Measurements from ENCODE around the gene HBZ. TPM values are rescaled to one million over a fixed set of nuclear protein-coding genes. Genes with fewer than 3 reads are reported as not detected.
"Not testable (repeated sequence)": the region's sequence is repeated elsewhere in the genome, so short reads cannot be mapped to it uniquely, and the experiment has no call there.

HBZ gene
- total RNA-seq, 1 donor from 2014 or later, result not detected

DNA sequence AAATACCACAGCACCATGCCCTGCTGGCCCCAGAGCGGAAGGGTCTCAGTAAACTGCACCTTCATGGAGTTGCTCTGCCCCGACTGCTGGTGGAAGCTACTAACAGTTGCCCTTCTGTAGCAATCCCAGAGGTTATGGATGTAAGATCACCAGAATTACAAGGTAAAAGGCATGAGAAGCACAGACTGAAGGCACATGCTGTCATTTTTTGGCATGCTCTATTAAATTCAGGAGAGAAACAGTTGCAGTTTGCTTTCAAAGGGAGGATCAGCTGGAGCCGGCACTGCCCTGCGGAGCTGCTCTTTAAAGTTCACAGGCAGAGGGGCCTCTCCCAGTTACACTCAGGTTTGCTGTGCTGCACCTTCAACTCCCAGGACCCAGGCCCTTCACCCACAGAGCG is 33.1 kb upstream of the HBZ start:
- Histone ChIP-seq H3K4me1 (no peaks in the 10 kb centered on the region), H3K36me3 (peaks cover 36% of the 10 kb centered on the region), H3K4me3 (no peak overlapping the region), H3K9me3 (no peaks in the 10 kb centered on the region), H3K27ac (no peak overlapping the region), H3K27me3 (ENCODE audit: low read depth) (no peaks in the 10 kb centered on the region)
- DNase-seq (no peak), ATAC-seq (no peak)
- intact Hi-C loops (cut with DNase I), result no loop called here
- TF ChIP-seq, protein P1, sequence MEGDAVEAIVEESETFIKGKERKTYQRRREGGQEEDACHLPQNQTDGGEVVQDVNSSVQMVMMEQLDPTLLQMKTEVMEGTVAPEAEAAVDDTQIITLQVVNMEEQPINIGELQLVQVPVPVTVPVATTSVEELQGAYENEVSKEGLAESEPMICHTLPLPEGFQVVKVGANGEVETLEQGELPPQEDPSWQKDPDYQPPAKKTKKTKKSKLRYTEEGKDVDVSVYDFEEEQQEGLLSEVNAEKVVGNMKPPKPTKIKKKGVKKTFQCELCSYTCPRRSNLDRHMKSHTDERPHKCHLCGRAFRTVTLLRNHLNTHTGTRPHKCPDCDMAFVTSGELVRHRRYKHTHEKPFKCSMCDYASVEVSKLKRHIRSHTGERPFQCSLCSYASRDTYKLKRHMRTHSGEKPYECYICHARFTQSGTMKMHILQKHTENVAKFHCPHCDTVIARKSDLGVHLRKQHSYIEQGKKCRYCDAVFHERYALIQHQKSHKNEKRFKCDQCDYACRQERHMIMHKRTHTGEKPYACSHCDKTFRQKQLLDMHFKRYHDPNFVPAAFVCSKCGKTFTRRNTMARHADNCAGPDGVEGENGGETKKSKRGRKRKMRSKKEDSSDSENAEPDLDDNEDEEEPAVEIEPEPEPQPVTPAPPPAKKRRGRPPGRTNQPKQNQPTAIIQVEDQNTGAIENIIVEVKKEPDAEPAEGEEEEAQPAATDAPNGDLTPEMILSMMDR (IDR thresholded peaks at IDR 0.05), result no peak

DNA sequence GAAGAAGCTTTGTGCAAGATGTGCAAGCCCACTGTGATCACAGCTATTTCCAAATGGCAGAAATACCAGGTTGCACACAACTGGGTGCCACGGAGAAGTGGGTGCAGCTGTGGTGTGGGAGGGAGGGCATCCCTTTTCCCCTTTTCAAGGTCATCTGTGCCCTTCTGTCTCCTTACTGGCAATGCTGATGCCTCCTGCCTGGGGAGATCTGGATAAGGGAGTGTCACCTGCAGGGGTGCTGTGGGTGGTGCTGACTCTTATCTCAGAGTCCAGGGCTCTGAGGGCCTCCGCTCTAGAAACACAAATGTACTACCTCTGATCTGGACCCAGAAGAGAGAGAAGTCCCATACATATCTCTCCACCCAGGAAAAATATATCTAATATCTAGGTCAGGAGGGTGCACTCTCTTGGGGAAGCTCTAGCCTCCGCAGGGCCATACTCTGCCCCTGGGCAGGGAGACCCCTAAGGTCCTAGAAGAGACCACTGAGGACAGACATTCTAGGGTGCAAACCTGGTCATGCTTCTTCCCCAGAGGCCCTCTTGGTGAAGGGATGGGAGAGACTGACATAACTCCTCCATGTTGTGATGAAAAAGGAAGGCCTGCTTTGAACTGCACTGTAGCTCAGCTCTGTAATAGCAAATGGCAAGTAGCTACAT is 32.5 kb upstream of the HBZ start:
- no peak for DNase-seq
- Histone ChIP-seq H3K27ac (no peak overlapping the region), H3K4me1 (no peaks in the 10 kb centered on the region), H3K27me3 (ENCODE audit: low read depth) (no peaks in the 10 kb centered on the region), H3K4me3 (no peak overlapping the region), H3K36me3 (peaks cover 35% of the 10 kb centered on the region), H3K9me3 (no peaks in the 10 kb centered on the region)
- TF ChIP-seq, protein P1 (IDR thresholded peaks at IDR 0.05), result no peak
- no peak for ATAC-seq
- intact Hi-C loops (cut with DNase I), result no loop called here

- ATAC-seq (no peak), DNase-seq (no peak)
- H3K36me3 ChIP-seq, result peaks cover 33% of the 10 kb centered on the region
- H3K27me3 ChIP-seq (ENCODE audit: low read depth), result no peaks in the 10 kb centered on the region
- H3K9me3 ChIP-seq, result no peaks in the 10 kb centered on the region
- intact Hi-C loops (cut with DNase I), result no loop called here
- TF ChIP-seq, protein P1 (IDR thresholded peaks at IDR 0.05), result no peak
- no peak overlapping the region for H3K27ac ChIP-seq
- no peak overlapping the region for H3K4me3 ChIP-seq
- no peaks in the 10 kb centered on the region for H3K4me1 ChIP-seq
Observed at GRCh38 chr16:120756-121155, 31.7 kb upstream of the HBZ start.

DNA sequence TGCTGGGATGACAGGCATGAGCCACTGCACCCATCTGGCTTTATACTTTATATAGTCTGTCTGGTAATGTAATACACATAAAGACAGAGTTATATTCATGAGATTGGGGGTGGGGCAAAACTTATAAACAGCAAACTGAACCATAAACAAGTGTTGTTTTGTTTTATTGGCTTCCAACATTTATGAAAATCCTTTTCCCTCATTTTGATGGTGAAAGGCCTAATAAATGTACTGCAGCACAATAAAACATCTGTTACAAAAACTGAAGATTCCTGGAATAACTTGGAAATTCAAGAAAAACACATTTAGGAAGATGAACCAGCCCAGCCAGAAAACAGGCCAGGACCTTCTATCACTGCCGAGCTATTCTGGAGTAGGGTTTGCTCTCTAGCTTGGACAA is 30.1 kb upstream of the HBZ start:
- Histone ChIP-seq H3K27me3 (ENCODE audit: low read depth) (no peaks in the 10 kb centered on the region), H3K4me1 (no peaks in the 10 kb centered on the region), H3K36me3 (peaks cover 24% of the 10 kb centered on the region), H3K4me3 (no peak overlapping the region), H3K9me3 (no peaks in the 10 kb centered on the region), H3K27ac (no peak overlapping the region)
- intact Hi-C loops (cut with DNase I), result no loop called here
- ATAC-seq, result no peak
- DNase-seq, result no peak
- TF ChIP-seq, protein P1 (IDR thresholded peaks at IDR 0.05), result no peak

- DNase-seq; H3K4me1 ChIP-seq; ATAC-seq; H3K9me3 ChIP-seq; H3K4me3 ChIP-seq; intact Hi-C loops (cut with DNase I); H3K27ac ChIP-seq; H3K27me3 ChIP-seq (ENCODE audit: low read depth): not testable (repeated sequence)
- H3K36me3 ChIP-seq, result peaks cover 22% of the 10 kb centered on the region
Observed at GRCh38 chr16:123558-124350, 28.7 kb upstream of the HBZ start.

DNA sequence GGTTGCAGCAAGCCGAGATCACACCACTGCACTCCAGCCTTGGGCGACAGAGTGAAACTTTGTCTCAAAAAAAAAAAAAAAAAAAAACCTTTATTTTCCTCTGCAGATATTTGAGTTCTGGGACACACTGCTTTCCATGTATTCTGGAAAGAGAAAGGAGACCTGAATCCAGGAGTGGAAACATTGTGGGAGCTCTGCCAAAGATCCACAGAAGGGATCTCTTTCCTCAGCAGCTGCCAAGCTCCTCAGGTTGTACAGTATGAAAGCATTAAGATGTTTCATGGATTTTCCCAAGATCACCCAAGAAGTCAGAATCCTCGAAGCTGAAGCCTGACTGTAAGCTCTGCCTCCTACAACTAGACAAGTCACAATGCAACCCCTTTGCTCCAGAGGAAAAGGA is 27.4 kb upstream of the HBZ start:
- Histone ChIP-seq H3K36me3 (peaks cover 22% of the 10 kb centered on the region), H3K4me1 (no peaks in the 10 kb centered on the region), H3K9me3 (no peaks in the 10 kb centered on the region), H3K27me3 (ENCODE audit: low read depth) (no peaks in the 10 kb centered on the region), H3K4me3 (no peak overlapping the region), H3K27ac (no peak overlapping the region)
- ATAC-seq (no peak), DNase-seq (no peak)
- intact Hi-C loops (cut with DNase I), result no loop called here
- TF ChIP-seq, protein P1 (IDR thresholded peaks at IDR 0.05), result no peak
